ENCODE results near the gene SLC47A2.
"Not testable (repeated sequence)": the region's sequence is repeated elsewhere in the genome, so short reads cannot be mapped to it uniquely, and the experiment has no call there.

The SLC47A2 gene

DNA sequence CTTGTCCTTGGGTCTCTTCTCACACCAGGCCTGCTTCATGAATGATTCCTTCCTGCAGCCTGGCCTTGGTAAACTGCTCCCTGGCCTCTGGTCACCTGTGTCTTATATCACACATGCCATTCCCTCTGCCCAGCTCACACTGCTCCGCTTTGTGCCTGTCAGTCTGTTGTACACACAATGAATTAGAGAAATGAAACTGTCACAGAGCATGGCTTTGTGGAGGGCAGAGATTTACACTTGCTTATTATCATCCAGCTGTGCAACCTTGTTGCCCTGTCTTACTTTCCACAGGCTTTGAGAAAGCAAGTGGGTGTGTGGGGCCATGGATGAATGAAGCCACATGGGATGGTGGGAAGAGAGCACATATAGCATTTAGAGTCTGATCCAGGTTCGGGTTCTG, 45.5 kb downstream of the SLC47A2 start:
- ATAC-seq (replicated peaks) (no peak), DNase-seq (no peak)
- H3K27me3 Mint-ChIP-seq = no peaks in the 10 kb centered on the region
- H3K4me1 Mint-ChIP-seq (ENCODE audit: low read depth in 2 of 2) = no peaks in the 10 kb centered on the region
- H3K27ac Mint-ChIP-seq = no peak overlapping the region
- H3K4me3 Mint-ChIP-seq = no peak overlapping the region
- H3K9me3 Mint-ChIP-seq = no peaks in the 10 kb centered on the region
- peaks cover 19% of the 10 kb centered on the region for H3K36me3 Mint-ChIP-seq (ENCODE audit: insufficient read depth)

DNA sequence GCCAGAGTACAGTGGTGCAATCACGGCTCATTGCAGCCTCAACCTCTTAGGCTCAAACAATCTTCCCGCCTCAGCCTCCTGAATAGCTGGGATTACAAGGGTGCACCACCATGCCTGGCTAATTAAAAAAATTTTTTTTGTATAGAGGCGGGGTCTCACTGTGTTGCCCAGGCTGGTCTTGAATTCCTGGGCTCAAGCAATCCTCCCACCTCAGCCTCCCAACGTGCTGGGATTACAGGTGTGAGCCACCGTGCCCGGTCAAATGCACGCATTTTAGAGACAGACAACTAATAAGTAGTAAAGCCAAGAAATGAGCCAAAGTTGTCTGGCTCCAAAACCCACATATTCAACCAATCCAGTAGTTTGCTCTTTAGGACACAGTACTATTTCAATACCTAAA, 46.7 kb downstream of the SLC47A2 start:
- DNase-seq, H3K9me3 Mint-ChIP-seq: not testable (repeated sequence)

DNA sequence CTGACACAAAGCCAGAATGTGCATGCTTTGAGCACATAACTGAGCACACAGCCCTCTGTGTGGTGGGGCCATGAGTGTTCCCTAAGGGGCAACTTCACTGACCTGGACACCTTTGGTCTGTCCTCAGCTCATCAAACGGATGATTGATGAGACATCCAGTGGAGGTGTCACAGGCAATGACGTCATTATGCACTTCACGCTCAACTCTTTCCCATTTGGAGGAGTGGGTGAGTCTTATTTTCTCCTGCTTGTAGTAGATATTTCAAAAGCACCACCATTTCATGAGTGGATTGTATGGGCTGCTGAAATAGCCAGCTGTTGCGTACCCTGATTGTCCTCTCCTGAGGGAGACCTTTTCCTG, 51.6 kb downstream of the SLC47A2 start:
- H3K27ac Mint-ChIP-seq = no peak overlapping the region
- no peaks in the 10 kb centered on the region for H3K4me1 Mint-ChIP-seq (ENCODE audit: low read depth in 2 of 2)
- no peak overlapping the region for H3K4me3 Mint-ChIP-seq
- no peak for DNase-seq
- no peaks in the 10 kb centered on the region for H3K9me3 Mint-ChIP-seq
- no peak for ATAC-seq (replicated peaks)
- no peaks in the 10 kb centered on the region for H3K27me3 Mint-ChIP-seq
- H3K36me3 Mint-ChIP-seq (ENCODE audit: insufficient read depth) = peaks cover 21% of the 10 kb centered on the region

More for the DNA sequence above, 46.7 kb downstream of the SLC47A2 start:
- H3K27me3 Mint-ChIP-seq; ATAC-seq (replicated peaks); H3K4me1 Mint-ChIP-seq (ENCODE audit: low read depth in 2 of 2); H3K4me3 Mint-ChIP-seq: not testable (repeated sequence)
- peak overlapping the region in 1 of 2 donors; percentile 19 for H3K27ac Mint-ChIP-seq
- peaks cover 19% of the 10 kb centered on the region for H3K36me3 Mint-ChIP-seq (ENCODE audit: insufficient read depth)

DNA sequence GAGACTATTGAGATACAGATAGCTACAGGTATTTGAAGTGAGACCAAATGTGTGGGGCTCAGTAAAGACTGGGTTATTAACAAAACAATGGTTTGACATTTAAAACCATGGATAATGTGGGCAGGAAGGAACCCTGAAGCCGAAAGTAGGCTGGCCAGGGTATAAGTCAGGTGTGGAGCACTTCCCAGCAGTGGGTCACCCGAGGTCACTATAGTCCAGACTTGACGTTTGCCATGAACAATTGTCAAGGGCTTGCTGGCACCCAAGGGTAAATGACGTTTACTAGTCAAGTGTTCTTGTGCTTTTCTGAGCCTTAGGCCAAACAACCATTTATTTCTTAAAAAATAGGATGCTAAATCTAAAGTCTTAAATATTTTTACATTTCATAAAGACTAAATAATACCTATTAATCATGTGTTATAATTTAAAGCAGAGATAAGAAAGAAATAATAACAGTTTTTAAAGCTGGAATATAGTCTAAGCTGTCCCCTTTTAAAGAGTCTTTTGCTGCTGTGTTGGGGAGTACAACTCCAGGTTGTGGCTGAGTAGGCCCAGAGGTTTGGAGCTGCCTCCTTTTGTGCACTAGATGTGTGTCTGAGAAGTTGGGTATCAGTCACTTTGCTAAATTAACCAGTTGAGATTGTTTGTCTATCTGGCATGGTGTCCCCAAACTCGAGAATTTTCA, 52.1 kb downstream of the SLC47A2 start:
- DNase-seq = no peak
- H3K4me3 Mint-ChIP-seq = no peak overlapping the region
- H3K9me3 Mint-ChIP-seq = no peaks in the 10 kb centered on the region
- ATAC-seq (replicated peaks) = no peak
- H3K4me1 Mint-ChIP-seq (ENCODE audit: low read depth in 2 of 2) = no peaks in the 10 kb centered on the region
- no peaks in the 10 kb centered on the region for H3K27me3 Mint-ChIP-seq
- peaks cover 22% of the 10 kb centered on the region for H3K36me3 Mint-ChIP-seq (ENCODE audit: insufficient read depth)
- no peak overlapping the region for H3K27ac Mint-ChIP-seq

DNA sequence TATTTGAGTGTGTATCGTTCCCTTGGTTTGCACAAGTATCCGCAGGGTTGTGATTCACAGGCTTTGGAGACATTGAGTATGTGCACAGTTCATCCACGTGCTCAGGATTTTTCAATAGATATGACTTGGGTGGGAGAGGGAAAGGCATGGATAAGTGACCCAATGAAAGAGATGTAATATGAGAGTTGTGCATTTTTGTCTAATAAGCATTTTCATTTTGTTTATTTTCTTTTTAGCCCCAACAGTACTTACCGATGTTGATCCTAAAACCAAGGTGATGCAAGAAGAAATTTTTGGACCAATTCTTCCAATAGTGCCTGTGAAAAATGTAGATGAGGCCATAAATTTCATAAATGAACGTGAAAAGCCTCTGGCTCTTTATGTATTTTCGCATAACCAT, 53.3 kb downstream of the SLC47A2 start:
- Mint-ChIP-seq H3K36me3 (ENCODE audit: insufficient read depth) (peaks cover 24% of the 10 kb centered on the region), H3K9me3 (no peaks in the 10 kb centered on the region), H3K4me1 (ENCODE audit: low read depth in 2 of 2) (no peaks in the 10 kb centered on the region), H3K27ac (no peak overlapping the region), H3K4me3 (no peak overlapping the region), H3K27me3 (no peaks in the 10 kb centered on the region)
- ATAC-seq (replicated peaks) (no peak), DNase-seq (no peak)

- Mint-ChIP-seq H3K4me1 (ENCODE audit: low read depth in 2 of 2) (peaks cover 0 to under 1% of the 10 kb centered on the region in 2 donors), H3K27me3 (no peaks in the 10 kb centered on the region), H3K4me3 (no peak overlapping the region), H3K27ac (no peak overlapping the region), H3K9me3 (no peaks in the 10 kb centered on the region), H3K36me3 (ENCODE audit: insufficient read depth) (peaks cover 17% of the 10 kb centered on the region)
- DNase-seq (no peak), ATAC-seq (replicated peaks) (no peak)
Measured at GRCh38 chr17:19661121-19661520, 55.3 kb downstream of the SLC47A2 start.

GRCh38 chr17:19660219-19660870, 56.0 kb downstream of the SLC47A2 start:
- H3K27me3 Mint-ChIP-seq = no peaks in the 10 kb centered on the region
- ATAC-seq (replicated peaks) (no peak), DNase-seq (no peak)
- peaks cover 0 to 2% of the 10 kb centered on the region in 2 donors for H3K4me1 Mint-ChIP-seq (ENCODE audit: low read depth in 2 of 2)
- no peak overlapping the region for H3K4me3 Mint-ChIP-seq
- no peaks in the 10 kb centered on the region for H3K9me3 Mint-ChIP-seq
- peaks cover 17% of the 10 kb centered on the region for H3K36me3 Mint-ChIP-seq (ENCODE audit: insufficient read depth)
- no peak overlapping the region for H3K27ac Mint-ChIP-seq

- Mint-ChIP-seq H3K9me3 (no peaks in the 10 kb centered on the region), H3K27ac (no peak overlapping the region), H3K4me3 (no peak overlapping the region)
Measured at GRCh38 chr17:19659366-19660177, 56.8 kb downstream of the SLC47A2 start.

GRCh38 chr17:19656851-19657581, 59.4 kb downstream of the SLC47A2 start:
- Mint-ChIP-seq H3K9me3 (no peaks in the 10 kb centered on the region), H3K27me3 (no peaks in the 10 kb centered on the region), H3K4me3 (no peak overlapping the region), H3K4me1 (ENCODE audit: low read depth in 2 of 2) (peaks cover 0 to 4% of the 10 kb centered on the region in 2 donors), H3K36me3 (ENCODE audit: insufficient read depth) (peaks cover 20% of the 10 kb centered on the region), H3K27ac (no peak overlapping the region)
- DNase-seq (no peak), ATAC-seq (replicated peaks) (no peak)

More at GRCh38 chr17:19659366-19660177, 56.8 kb downstream of the SLC47A2 start:
- H3K27me3 Mint-ChIP-seq = no peaks in the 10 kb centered on the region
- no peak for ATAC-seq (replicated peaks)
- peaks cover 22% of the 10 kb centered on the region for H3K36me3 Mint-ChIP-seq (ENCODE audit: insufficient read depth)
- DNase-seq = no peak
- peaks cover 0 to 2% of the 10 kb centered on the region in 2 donors for H3K4me1 Mint-ChIP-seq (ENCODE audit: low read depth in 2 of 2)

DNA sequence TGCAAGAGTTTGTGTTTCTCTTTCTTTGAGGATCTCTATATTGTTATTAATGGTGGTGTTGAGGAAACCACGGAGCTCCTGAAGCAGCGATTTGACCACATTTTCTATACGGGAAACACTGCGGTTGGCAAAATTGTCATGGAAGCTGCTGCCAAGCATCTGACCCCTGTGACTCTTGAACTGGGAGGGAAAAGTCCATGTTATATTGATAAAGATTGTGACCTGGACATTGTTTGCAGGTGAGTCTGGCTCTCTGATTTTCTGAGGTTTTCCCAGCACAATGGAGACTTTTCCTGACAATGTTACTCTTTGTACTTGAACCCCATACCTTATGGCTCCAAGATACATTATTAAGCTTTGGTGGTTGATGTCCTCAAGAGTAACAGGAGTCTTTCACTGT, 60.0 kb downstream of the SLC47A2 start:
- H3K4me1 Mint-ChIP-seq (ENCODE audit: low read depth in 2 of 2) = peaks cover 0 to 7% of the 10 kb centered on the region in 2 donors
- H3K4me3 Mint-ChIP-seq = no peak overlapping the region
- H3K9me3 Mint-ChIP-seq = no peaks in the 10 kb centered on the region
- peaks cover 21% of the 10 kb centered on the region for H3K36me3 Mint-ChIP-seq (ENCODE audit: insufficient read depth)
- H3K27me3 Mint-ChIP-seq = no peaks in the 10 kb centered on the region
- H3K27ac Mint-ChIP-seq = no peak overlapping the region
- no peak for DNase-seq
- no peak for ATAC-seq (replicated peaks)

DNA sequence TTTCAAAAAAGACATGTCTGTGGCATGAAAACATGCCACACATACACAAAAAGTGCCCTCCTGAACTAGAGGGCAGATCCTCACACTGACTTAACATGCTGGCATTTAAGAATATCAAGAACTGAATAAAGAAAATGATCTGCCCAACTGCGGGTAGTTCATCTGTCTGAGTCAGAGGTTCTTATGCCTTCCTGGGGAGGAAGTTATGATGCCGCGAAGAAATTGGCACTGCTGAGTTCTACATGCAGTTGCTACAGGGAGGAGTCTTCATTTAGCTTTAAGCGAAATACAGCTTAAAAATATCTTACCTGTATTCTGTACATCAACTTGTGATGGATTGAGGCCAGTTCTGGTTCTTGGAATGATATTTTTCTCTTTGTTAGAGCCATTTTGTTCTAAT, 61.5 kb downstream of the SLC47A2 start:
- peaks cover 21% of the 10 kb centered on the region for H3K36me3 Mint-ChIP-seq (ENCODE audit: insufficient read depth)
- no peak for ATAC-seq (replicated peaks)
- DNase-seq = no peak
- no peaks in the 10 kb centered on the region for H3K9me3 Mint-ChIP-seq
- H3K27me3 Mint-ChIP-seq = no peaks in the 10 kb centered on the region
- peaks cover 5 to 13% of the 10 kb centered on the region in 2 donors for H3K4me1 Mint-ChIP-seq (ENCODE audit: low read depth in 2 of 2)
- no peak overlapping the region for H3K27ac Mint-ChIP-seq
- no peak overlapping the region for H3K4me3 Mint-ChIP-seq

- H3K36me3 Mint-ChIP-seq (ENCODE audit: insufficient read depth) = peaks cover 20% of the 10 kb centered on the region
- H3K9me3 Mint-ChIP-seq = no peaks in the 10 kb centered on the region
- H3K27me3 Mint-ChIP-seq = no peaks in the 10 kb centered on the region
- no peak overlapping the region for H3K27ac Mint-ChIP-seq
- H3K4me1 Mint-ChIP-seq (ENCODE audit: low read depth in 2 of 2) = peaks cover 8 to 18% of the 10 kb centered on the region in 2 donors
- DNase-seq = no peak
- no peak overlapping the region for H3K4me3 Mint-ChIP-seq
- ATAC-seq (replicated peaks) = no peak
Measured at GRCh38 chr17:19654342-19654886, 62.0 kb downstream of the SLC47A2 start.

DNA sequence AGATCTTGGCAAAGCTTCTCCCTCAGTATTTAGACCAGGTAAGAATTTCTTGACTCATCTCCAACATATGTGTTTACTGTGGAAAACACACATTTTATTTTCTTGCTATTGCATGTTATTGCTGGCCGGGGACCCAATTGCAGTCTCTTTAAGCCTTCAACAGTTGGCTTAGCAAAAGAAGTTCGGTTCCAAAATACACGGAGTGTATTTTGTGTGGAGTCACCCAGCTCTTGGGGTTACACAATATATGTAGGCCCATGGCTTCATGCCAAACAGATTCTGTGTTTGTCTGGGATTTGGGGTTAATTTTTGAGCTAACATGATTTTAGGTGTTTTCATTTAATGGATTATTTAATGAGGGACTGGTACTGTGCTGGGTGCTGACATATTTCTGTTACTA, 63.8 kb downstream of the SLC47A2 start:
- Mint-ChIP-seq H3K36me3 (ENCODE audit: insufficient read depth) (peaks cover 30% of the 10 kb centered on the region), H3K27me3 (no peaks in the 10 kb centered on the region), H3K4me1 (ENCODE audit: low read depth in 2 of 2) (peaks cover 17 to 27% of the 10 kb centered on the region in 2 donors), H3K27ac (no peak overlapping the region), H3K4me3 (no peak overlapping the region), H3K9me3 (no peaks in the 10 kb centered on the region)
- DNase-seq (no peak), ATAC-seq (replicated peaks) (no peak)
